SK-N-MC (cell line): ENCODE results near the gene DDIAS.

ENCODE experiments used
- EZH2 ChIP-seq: fragments of 200-600 bp; sonication (generic); IDR thresholded peaks from one replicate; pipeline ENCODE4 v1.6.1; 2017; ENCODE audit warnings: antibody characterized with exemption
- FOXP2 ChIP-seq: optimal IDR thresholded peaks from 2 replicates; pipeline ENCODE3; 2011; ENCODE audit warnings: mild to moderate bottlenecking, moderate library complexity; ENCODE audit not compliant: insufficient read depth; ENCODE audit errors: extremely low read length, control extremely low read depth
- POLR2AphosphoS5 ChIP-seq: IDR thresholded peaks from 2 replicates; pipeline ENCODE4 v1.6.1; 2012; ENCODE audit warnings: mild to moderate bottlenecking, low read depth, low read length, borderline replicate concordance

- TF ChIP-seq POLR2AphosphoS5: no peak
- no peak for TF ChIP-seq EZH2
- TF ChIP-seq FOXP2: no peak
Observed at GRCh38 chr11:82908311-82908710, 6.8 kb downstream of the DDIAS start.
